Psoas muscle (tissue), 8 donors: ENCODE measurements around the gene LRRC30. TPM values are rescaled to one million over a fixed set of nuclear protein-coding genes. Genes with fewer than 3 reads are reported as not detected.

Source experiments
- ATAC-seq, 4 donors: fragments of 200-7000 bp; cut with Tn5 transposase; one replicate each; pipeline ENCODE4 v1.9.1; 2020; ENCODE audit warnings: moderate library complexity in 3 of 4, mild to moderate bottlenecking in 2 of 4
- DNase-seq, 2 donors: peaks; one replicate each; pipeline ENCODE4 v3.0.0-alpha.2; 2020
- H3K27ac ChIP-seq: fragments of 200-600 bp; one replicate; pipeline ENCODE4 v1.8.0; 2022
- H3K27me3 ChIP-seq, 3 donors: fragments of 200-600 bp in 1 of 3; one replicate each; pipeline versions ENCODE4 v1.6.1 to v1.8.0; 2013 to 2022; ENCODE audit warnings: low read length in 2 of 3, mild to moderate bottlenecking in 2 of 3, moderate library complexity in 1 of 3; ENCODE audit not compliant: insufficient read depth in 3 of 3
- H3K36me3 ChIP-seq, 2 donors: fragments of 200-600 bp in 1 of 2; one replicate each; pipeline versions ENCODE4 v1.6.1 to v1.8.0; 2013 to 2022; ENCODE audit warnings: low read depth in 1 of 2, mild to moderate bottlenecking in 1 of 2, moderate library complexity in 1 of 2; ENCODE audit not compliant: insufficient read depth in 1 of 2
- H3K4me1 ChIP-seq: fragments of 200-600 bp; one replicate; pipeline ENCODE4 v1.8.0; 2022
- H3K4me3 ChIP-seq: fragments of 200-600 bp; one replicate; pipeline ENCODE4 v1.8.0; 2022; ENCODE audit warnings: mild to moderate bottlenecking
- H3K9me3 ChIP-seq: fragments of 200-600 bp; one replicate; pipeline ENCODE4 v1.8.0; 2022
- CTCF ChIP-seq: fragments of 200-600 bp; IDR thresholded peaks from one replicate; pipeline ENCODE4 v1.8.0; 2022; ENCODE audit warnings: antibody characterized with exemption
- WGBS, 3 donors: extraction: QIAGEN DNeasy Blood & Tissue Kit; methylation state at CpG; one replicate each; pipeline versions ENCODE4 v1.1.6 to v1.1.7; 2013; 5-methylcytosine and 5-hydroxymethylcytosine counted together
- intact Hi-C, 2 donors: fragments of 100-400 bp; cut with DNase I; formaldehyde crosslinking; loops; one replicate each; pipeline versions ENCODE4 v1.11.0 to v1.14.2; 2022
- polyA plus RNA-seq, 3 donors: library from polyadenylated mRNA; stranded (reverse); fragments of 200-250 nt; gene quantifications; one replicate each; pipeline ENCODE4 v1.2.3, GENCODE V29; 2013
- total RNA-seq, 4 donors: library from RNA; stranded (reverse); fragmentation: NEBNext Ultra II Directional in 2 of 4; extraction: Animal tissue kit (Norgen Biotek cat#: 25700) in 2 of 4; gene quantifications; one replicate each; pipeline versions ENCODE4 v1.2.1 to v1.2.4, GENCODE V29; 2021 to 2023
- donor health status: healthy with polysubstance abuse.
- donor health status: DM: no; HTN: no; CAD: no; lungs with moderate emphysema.
- donor health status: Bipolar disorder and iron deficiency.
- donor health status: healthy.
- donor health status: DM: yes; HTN: yes; CAD: no.
- donor health status: DM: no; HTN: no; CAD: no.
- donor health status: DM: no; HTN: no; CAD: no.
- donor health status: DM: yes; HTN: yes; CAD: no.

LRRC30 gene
- total and polyA plus RNA-seq, 7 donors: 1.4 to 21.7 (median 6.9) TPM; not detected in 1

- Histone ChIP-seq H3K9me3 (no peaks in the 10 kb centered on the region), H3K4me1 (no peaks in the 10 kb centered on the region), H3K4me3 (no peak overlapping the region), H3K27ac (no peak overlapping the region), H3K36me3 (no peaks in the 10 kb centered on the region), H3K27me3 (no peaks in the 10 kb centered on the region)
- TF ChIP-seq CTCF: no peak
- no peak for DNase-seq
- 75 to 93% (median 86%) methylated on average over 5 of the region's 5 CpGs for WGBS, 3 donors
- intact Hi-C loops: no loop called here
- no peak for ATAC-seq
Measured at GRCh38 chr18:7195266-7195665, 35.6 kb upstream of the LRRC30 start.

DNA sequence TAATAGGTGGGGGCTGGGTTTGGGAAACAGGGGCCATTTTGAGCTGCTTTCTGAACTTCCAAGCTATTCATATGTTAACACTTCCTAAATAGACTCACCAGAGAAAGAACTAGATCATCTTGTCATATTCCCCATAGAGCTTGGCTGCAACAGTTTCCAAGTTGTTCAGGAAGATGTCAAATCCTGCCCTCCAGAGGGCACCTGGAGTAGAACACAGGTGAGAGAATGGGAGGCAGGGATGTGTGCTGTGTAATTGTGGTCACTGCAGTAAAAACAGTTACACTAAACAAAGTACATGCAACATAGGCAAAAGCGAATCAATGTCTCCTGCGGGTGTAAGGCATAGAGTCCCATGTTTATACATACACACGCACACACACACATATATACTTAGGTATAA is 34.5 kb upstream of the LRRC30 start:
- no peaks in the 10 kb centered on the region for H3K9me3 ChIP-seq
- H3K4me3 ChIP-seq: no peak overlapping the region
- intact Hi-C loops: no loop called here
- no peaks in the 10 kb centered on the region for H3K27me3 ChIP-seq
- WGBS, 3 donors: 96 to 97% (median 96%) methylated on average over 3 of the region's 3 CpGs
- H3K27ac ChIP-seq: no peak overlapping the region
- no peak for TF ChIP-seq CTCF
- ATAC-seq (no peak), DNase-seq (no peak)
- no peaks in the 10 kb centered on the region for H3K36me3 ChIP-seq
- H3K4me1 ChIP-seq: no peaks in the 10 kb centered on the region

DNA sequence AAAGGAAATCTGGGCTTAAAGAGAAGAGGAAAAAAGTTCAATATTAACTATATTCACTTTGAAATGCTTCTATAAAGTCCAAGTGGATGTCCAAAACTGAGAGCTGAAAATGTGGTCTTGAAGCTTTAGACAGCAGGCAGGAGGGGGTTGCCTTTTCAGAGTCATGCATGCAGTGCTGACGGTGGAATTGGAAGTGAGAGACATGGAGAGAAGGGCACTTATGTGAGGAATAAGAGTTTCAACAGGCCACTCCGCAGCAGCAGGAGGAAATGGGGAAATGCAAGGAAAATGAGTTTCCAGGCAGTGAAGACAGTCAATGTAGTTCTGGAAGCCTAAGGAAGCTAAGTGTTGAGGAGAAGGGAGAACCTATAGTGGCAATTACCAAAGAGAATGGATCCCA is 33.0 kb upstream of the LRRC30 start:
- no peak for TF ChIP-seq CTCF
- whole genome bisulfite sequencing, 3 donors: 66 to 86% (median 85%) methylated on average over 2 of the region's 2 CpGs

GRCh38 chr18:7198326-7198725 is 32.6 kb upstream of the LRRC30 start:
- H3K27ac ChIP-seq: no peak overlapping the region
- ATAC-seq (no peak), DNase-seq (no peak)
- TF ChIP-seq CTCF: no peak
- H3K36me3 ChIP-seq: no peaks in the 10 kb centered on the region
- 32 to 42% (median 38%) methylated on average over 3 of the region's 3 CpGs for WGBS, 3 donors
- intact Hi-C loops: no loop called here
- H3K4me3 ChIP-seq: no peak overlapping the region
- H3K9me3 ChIP-seq: no peaks in the 10 kb centered on the region
- H3K4me1 ChIP-seq: no peaks in the 10 kb centered on the region
- no peaks in the 10 kb centered on the region for H3K27me3 ChIP-seq

More for the DNA sequence above, 33.0 kb upstream of the LRRC30 start:
- no peaks in the 10 kb centered on the region for H3K9me3 ChIP-seq
- H3K36me3 ChIP-seq: no peaks in the 10 kb centered on the region
- H3K27ac ChIP-seq: no peak overlapping the region
- DNase-seq: no peak
- H3K4me1 ChIP-seq: no peaks in the 10 kb centered on the region
- H3K4me3 ChIP-seq: no peak overlapping the region
- intact Hi-C loops: no loop called here
- H3K27me3 ChIP-seq: no peaks in the 10 kb centered on the region
- ATAC-seq: no peak

DNA sequence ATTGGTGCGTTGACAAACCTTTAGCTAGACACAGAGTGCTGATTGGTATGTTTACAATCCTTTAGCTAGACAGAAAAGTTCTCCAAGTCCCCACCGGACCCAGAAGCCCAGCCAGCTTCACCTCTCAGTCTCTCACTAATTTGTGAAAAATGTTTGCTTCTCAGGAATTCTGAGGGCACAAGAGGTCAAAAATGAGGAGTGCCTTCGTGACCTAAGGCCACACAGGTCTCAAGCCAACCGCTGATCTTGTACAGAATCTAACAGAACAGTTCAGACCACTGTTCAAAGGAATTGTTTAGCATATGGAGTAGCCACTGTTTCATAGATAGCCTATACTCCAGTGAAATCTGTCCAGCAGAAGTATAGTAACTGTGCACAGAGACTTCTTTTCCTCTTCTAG is 29.8 kb upstream of the LRRC30 start:
- TF ChIP-seq CTCF: no peak
- Histone ChIP-seq H3K36me3 (no peaks in the 10 kb centered on the region), H3K4me3 (no peak overlapping the region), H3K27me3 (no peaks in the 10 kb centered on the region), H3K4me1 (no peaks in the 10 kb centered on the region), H3K27ac (no peak overlapping the region), H3K9me3 (no peaks in the 10 kb centered on the region)
- DNase-seq (no peak), ATAC-seq (no peak)
- intact Hi-C loops: no loop called here
- 85 to 90% (median 90%) methylated on average over 4 of the region's 4 CpGs for WGBS, 3 donors
